Measurements from ENCODE around the gene IER5. TPM values are rescaled to one million over a fixed set of nuclear protein-coding genes. Genes with fewer than 3 reads are reported as not detected.

The IER5 gene
- total RNA-seq, 1 experiment from 2014 or later, result 41.9 TPM

DNA sequence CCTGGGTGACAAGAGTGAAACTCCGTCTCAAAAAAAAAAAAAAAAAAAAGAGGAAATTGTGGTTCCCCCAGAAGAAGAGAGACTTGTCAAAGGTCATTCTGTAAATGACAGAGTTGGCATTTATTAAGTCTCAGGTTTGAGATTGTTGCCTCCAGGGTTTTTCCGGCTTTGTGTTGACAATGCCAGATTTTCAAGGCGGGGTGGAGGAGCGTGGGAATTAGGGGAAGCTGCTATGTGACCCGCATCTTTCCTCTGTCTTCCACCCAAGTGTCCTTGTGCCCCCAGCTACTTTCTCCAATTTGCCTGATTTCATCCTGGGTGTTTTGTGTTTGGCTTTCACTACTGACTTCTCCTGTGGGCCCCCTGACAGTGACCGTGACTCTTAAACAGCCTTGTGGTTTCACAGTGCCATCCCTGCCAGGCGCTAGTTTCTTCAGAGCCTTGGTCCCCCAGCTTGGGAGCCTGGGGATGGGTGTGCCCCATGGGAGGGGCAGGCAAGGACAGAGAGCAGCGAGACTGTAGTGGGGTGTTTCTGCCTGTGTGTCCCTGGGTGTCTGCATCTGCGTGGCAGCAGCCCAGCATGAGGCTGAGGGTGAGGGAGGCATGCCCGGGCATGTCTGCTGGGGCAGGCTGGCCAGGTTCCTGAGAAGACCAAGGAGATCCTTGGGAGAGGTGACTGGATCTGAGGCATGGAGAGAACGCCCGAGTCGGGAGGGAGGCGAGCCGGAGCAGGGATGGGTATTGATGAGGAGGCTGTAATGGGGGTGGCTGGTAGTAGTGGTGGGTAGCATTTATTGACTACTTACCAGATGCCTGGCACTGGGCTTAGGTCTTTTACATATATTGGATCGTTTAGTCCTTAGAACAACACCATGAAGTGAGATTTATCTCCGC is 46.3 kb downstream of the IER5 start:
- DNase-seq (ENCODE audit: low spot score), result peak; percentile 76

DNA sequence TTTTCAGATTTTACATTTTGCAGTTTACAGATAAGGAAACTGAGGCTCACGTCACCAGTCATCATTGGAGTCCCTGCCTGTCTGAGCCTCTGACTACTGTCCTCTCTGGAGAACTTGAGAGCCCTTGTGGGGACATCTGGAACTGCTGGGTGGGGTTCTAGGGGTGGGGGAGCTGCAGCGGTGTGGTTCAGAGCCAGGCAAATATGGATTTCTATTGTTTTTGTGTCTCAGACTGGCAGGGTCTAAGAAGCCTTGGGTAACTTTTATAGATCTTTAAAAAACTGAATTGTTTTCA is 46.9 kb downstream of the IER5 start:
- peak; percentile 66 for DNase-seq (ENCODE audit: low spot score)

DNA sequence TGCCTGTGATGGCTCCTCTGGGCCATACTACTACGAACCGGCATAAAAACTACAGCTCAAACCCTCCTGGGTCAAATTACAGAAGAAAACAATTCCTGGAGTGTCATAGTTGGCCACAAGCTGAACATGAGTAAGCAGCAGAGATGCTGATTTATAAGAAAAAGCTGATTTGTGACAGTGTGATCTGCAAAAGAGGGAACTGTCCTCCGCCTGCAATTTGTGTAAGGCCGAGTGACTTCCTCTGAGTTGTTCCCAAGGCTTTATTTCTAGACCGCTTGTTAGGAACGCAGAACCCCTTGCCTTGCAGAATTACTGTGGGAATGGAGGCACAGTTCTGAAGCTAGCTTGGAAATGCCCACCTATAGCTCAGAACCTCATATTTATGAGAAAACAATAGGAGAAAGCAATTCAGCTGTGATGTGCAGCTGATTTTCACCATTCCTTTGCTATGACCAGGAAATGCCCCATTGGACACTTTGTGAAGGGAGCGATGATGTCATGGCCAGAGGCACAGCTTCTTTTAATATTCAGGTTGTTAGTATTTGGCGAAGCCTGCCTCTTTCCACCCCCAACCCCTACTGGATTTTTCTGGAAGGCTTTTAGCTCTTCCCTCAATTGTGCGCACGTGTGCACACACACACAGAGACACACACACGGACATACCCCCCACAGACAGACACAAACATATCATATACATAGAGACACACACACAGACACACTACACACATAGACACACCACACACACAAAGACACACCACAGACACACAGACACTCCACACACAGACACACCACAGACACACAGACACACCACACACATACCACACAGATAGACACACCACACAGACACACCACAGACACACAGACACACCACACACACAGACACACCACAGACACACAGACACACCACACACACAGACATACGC is 47.6 kb downstream of the IER5 start:
- DNase-seq (ENCODE audit: low spot score), result peak; percentile 96

DNA sequence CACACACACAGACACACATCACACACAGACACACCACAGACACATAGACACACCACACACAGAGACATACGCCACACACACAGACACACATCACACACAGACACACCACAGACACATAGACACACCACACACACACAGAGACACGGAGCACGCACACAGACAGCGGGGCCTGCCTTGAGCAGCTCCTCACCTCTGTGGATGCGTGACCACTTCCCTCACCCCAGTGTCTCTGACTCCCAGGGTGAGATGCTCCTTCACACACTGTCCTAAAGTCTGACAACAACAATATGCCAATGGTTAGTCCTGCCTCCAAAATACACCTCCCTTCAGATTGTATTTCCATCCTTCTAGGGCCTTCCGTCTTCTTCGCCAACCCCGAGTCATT is 48.2 kb downstream of the IER5 start:
- DNase-seq (ENCODE audit: low spot score), result no peak

DNA sequence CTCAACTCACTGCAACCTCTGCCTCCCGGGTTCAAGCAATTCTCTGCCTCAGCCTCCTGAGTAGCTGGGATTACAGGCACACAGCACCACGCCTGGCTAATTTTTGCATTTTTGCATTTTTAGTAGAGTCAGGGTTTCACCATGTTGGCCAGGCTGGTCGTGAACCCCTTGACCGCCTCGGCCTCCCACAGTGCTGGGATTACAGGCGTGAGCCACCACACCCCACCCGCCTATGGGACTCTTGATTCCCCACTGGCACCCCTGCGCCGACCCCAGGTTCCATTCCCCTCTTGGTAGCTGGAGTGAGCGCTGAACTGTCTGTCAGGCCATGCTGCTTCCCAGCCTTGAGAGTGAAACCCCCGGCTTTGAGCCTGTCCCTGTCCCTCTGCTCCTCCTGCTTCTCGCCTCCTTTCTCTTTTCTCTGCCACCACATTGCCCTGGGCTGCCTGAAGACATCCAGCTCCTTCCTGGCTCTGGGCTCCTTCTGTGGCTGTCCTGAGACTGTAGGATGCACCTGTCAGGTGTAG is 48.8 kb downstream of the IER5 start:
- no peak for DNase-seq (ENCODE audit: low spot score)

DNA sequence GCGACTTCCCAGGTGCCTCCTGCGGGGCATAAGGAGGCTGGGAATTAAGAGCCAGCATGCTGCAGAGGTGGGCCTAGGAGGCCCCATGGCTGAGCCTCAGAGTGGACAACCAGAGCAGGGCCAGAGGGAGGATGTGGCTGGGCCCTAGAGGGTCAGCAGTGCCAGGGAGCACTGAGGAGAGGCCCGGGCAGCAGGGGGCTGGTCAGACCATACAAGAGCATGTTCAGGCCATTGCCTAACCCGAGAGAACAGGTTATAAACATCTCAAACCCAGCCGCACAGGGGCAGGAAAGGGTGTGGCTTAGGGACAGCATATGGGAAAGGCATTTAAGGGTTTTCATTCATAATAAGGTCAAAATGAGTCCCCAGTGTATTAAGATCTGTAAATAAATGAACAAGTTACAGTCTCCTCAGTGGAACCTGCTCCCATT is 51.1 kb downstream of the IER5 start:
- DNase-seq (ENCODE audit: low spot score), result peak; percentile 80

DNA sequence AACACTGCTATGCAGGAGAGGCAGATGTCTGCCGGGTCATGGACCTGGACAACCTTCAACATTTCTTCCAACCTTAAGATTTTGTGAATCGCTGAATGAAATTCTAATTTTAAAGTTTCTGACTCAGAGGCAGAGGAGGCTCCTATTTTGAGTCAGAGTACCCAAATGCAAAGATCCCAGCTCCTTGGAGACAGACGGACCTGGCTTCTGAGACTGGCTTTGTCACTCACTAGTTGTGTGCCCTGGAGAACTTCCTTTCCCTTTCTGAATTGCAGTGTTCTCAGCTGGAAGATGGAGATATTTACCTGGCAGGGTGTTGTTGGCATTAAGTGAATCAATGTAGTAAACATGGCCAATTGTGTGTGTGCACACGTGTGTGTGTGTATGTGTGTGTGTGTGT is 51.9 kb downstream of the IER5 start:
- DNase-seq (ENCODE audit: low spot score), result no peak

DNA sequence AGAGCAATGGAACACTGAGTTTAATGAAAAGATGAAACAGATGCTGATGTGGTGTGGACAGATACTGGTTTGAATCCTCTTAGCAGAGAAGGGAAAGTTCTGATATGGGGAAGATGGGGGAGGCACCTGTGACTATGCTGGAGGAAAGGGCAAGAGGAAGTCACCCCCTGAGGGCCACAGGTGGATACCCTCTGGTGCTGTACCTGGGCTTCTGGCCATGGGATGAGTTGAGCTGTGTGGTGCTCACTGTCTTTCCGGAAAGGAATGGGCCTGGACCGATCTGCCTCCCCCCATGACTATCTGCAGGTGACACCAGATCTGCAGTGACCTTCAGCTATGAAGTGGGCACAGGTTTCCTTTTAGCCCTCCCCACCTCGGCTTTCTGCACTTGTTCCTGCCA is 52.4 kb downstream of the IER5 start:
- no peak for DNase-seq (ENCODE audit: low spot score)

DNA sequence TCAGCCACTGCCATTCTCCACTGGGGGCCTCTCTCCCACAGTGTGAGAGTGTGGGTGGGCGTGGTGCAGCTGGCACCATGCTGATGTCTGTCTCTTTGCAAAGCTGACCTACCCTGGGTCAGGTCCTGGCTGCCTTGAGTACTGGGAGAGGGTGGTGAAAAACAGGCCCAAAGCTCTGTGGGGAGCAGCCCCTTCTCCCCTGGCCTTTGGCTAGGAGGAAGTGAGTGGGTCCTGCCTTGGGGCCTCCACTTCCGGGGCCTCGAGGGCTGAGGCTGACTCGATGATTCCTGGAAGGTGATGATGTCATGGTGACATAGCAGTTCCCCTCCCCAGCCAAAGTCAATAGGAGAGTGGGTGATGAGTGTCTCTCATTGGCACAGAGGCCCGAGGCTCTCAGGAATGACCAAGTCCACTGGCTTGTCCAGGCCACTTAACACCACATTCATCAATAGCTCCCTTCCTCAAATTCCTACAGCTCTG is 53.0 kb downstream of the IER5 start:
- DNase-seq (ENCODE audit: low spot score), result peak; percentile 81

Other genes with a start within 250 kb of the IER5 start
- gene KIAA1614, start 175.8 kb upstream of the IER5 start, total RNA-seq (2014; rRNA removed; shearing (Covaris generic)), result 3.8 and 9.4 TPM in 2 replicates
- gene STX6, start 65.8 kb upstream of the IER5 start, total RNA-seq (2014; rRNA removed; shearing (Covaris generic)), result 34.1 and 42.1 TPM in 2 replicates
- 19.6 and 21.1 TPM in 2 replicates for gene MR1, start 54.7 kb upstream of the IER5 start, total RNA-seq (2014; rRNA removed; shearing (Covaris generic))